Measurements from ENCODE around the gene TMEM132C.

- TF ChIP-seq ATF7 (IDR thresholded peaks at IDR 0.05) (no peak), ATF7 (CRISPR knock-in tag; IDR thresholded peaks at IDR 0.05) (no peak), ARHGAP35 (CRISPR knock-in tag; IDR thresholded peaks at IDR 0.05; ENCODE audit: borderline replicate concordance) (no peak), NFIC (IDR thresholded peaks at IDR 0.05; ENCODE audit: low read length) (no peak), SRSF4 (IDR thresholded peaks at IDR 0.05; ENCODE audit: low read depth, low read length, poor library complexity, severe bottlenecking) (no peak), ZFX (CRISPR knock-in tag; IDR thresholded peaks at IDR 0.05; ENCODE audit: low read depth) (no peak), RAD21 (CRISPR knock-in tag; IDR thresholded peaks at IDR 0.05) (no peak), FIP1L1 (IDR thresholded peaks at IDR 0.05; ENCODE audit: borderline replicate concordance, insufficient read depth, low read depth, low read length) (no peak)
Observed at GRCh38 chr12:128361400-128361995, 94.5 kb downstream of the TMEM132C start.
